Muscle of back (tissue), 11 donors: ENCODE data around the gene MON1B. TPM values are rescaled to one million over a fixed set of nuclear protein-coding genes. Genes with fewer than 3 reads are reported as not detected.
A peak's percentile ranks its signal among the peaks of the same experiment; 100 is the strongest.

Experiments used
- DNase-seq, 3 donors: peaks; one replicate each; pipeline versions ENCODE4 v3.0.0 to v3.0.0-alpha.2; 2013
- polyA plus RNA-seq, 10 donors: library from polyadenylated mRNA; unstranded; fragments of 120-200 nt; gene quantifications; one replicate each; pipeline ENCODE4 v1.2.1, GENCODE V29; 2013; ENCODE audit not compliant: insufficient read length in 10 of 10

MON1B gene
- polyA plus RNA-seq, 10 donors: 10.6 to 16.1 (median 12.7) TPM

DNA sequence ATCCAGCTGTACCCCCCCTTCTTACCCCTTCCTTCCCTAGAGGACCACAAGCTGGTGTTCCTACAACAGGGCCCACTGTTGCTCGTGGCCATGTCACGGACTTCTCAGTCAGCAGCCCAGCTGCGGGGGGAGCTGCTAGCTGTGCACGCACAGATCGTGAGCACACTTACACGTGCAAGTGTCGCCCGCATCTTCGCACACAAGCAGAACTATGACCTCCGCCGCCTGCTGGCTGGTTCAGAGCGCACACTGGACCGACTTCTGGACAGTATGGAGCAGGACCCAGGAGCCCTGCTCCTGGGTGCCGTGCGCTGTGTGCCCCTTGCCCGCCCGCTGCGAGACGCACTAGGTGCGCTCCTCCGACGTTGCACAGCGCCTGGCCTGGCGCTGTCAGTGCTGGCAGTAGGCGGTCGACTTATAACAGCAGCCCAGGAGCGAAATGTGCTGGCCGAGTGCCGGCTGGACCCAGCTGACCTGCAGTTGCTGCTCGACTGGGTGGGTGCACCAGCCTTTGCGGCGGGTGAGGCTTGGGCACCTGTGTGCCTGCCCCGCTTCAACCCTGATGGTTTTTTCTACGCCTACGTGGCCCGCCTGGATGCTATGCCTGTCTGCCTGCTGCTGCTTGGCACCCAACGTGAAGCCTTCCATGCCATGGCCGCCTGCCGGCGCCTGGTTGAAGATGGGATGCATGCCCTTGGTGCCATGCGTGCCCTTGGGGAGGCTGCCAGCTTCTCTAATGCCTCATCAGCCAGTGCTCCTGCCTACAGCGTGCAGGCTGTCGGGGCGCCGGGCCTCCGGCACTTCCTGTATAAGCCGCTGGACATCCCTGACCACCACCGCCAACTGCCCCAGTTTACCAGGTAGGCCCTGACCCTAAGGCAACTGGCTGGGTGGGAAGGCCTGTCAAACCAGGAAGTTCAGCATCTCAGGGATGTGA lies 3.6 kb downstream of the MON1B start:
- no peak for DNase-seq

DNA sequence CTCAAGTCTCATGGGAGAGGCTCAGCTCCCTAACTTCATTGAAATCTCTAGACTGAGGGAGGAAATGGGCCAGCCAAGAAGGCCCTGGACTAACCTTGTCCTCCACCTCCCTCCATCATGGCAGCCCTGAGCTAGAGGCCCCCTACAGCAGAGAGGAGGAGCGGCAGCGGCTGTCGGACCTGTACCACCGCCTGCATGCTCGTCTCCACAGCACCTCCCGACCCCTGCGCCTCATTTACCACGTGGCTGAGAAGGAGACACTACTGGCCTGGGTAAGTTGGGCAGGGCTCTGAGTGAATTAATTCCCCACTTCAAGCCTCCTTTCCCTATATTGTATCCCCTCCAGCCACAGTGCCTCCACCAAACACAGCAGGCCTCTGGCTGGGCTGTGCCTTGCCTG lies 4.4 kb downstream of the MON1B start:
- no peak for DNase-seq

DNA sequence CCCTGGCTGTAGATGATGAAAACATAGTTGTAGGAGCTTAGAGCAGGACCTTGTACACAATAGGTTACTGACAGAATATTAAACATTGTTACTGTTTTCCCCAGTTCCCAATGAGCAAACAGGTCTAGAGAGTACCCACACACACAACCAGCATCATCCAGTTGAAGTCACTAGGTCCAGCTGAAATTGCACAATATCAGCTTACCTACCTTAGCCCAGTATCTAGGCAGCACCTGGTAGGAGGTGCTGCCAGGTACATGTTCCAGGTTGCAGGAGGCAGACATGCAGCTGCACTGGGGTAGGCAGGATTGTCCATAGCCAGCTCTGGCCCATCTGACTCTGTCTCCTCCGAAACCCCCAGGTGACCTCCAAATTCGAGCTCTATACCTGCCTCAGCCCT lies 6.8 kb downstream of the MON1B start:
- DNase-seq: no peak

DNA sequence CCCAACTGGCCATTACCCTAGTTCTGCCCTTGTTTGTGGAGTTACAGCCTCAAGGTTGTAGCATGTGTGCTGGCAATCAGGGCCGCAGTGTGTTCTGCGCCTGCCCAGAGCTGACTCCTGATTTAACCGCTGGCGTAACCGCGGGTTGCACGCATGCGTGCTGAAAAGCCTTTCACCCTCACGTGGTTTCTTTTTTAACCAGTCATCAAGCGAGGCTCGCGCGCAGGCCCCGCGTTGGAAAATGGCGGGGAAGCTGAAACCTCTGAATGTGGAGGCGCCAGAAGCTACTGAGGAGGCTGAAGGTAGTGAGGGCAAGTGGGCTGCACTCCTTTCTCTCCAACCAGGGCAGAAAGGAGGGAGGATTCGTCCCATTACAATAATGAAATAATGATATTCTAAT lies 8.2 kb downstream of the MON1B start, which contains the start of gene SYCE1L:
TSS of gene SYCE1L (plus strand) at position 198 of the 400 bp plus-strand sequence. CDS start at position 242, 44 bp downstream.
- no peak for DNase-seq

GRCh38 chr16:77206533-77206932 lies 15.5 kb downstream of the MON1B start:
- DNase-seq: peak in 2 of 3 donors; percentile 15 to 44

GRCh38 chr16:77207030-77207429 lies 16.0 kb downstream of the MON1B start:
- DNase-seq: peak in 2 of 3 donors; percentile 11 to 41

DNA sequence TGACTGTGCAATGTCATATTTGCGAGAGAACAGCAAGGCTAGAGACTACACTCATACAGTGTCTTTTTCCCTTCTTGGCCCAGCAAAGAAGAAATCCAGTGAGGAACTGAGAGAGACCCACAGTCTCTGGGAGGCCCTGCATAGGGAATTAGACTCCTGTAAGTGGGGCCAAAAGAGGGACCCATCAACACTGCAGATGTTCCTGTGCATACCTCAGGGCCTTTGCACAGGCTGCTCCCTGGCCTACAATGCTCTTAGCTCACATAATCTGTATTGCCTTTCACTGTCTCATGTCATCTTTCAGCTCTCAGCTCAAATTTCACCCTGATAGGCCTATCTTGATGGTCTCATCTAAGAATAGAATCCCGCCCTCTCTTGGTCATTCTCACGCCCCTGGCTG lies 17.4 kb downstream of the MON1B start:
- no peak for DNase-seq

- DNase-seq: peak; percentile 57 to 91 (median 79)
These were observed 21.1 kb downstream of the MON1B start for GRCh38 chr16:77211880-77212740.

- peak; percentile 10 to 84 (median 58) for DNase-seq
These were observed 22.0 kb downstream of the MON1B start for GRCh38 chr16:77212741-77213541.

- DNase-seq: peak in 2 of 3 donors; percentile 30 to 86
These were observed 22.6 kb downstream of the MON1B start for GRCh38 chr16:77213542-77214106.

- no peak for DNase-seq
These were observed 23.6 kb downstream of the MON1B start for GRCh38 chr16:77214411-77215138.

GRCh38 chr16:77219437-77219836 lies 28.4 kb downstream of the MON1B start:
- DNase-seq: no peak

DNA sequence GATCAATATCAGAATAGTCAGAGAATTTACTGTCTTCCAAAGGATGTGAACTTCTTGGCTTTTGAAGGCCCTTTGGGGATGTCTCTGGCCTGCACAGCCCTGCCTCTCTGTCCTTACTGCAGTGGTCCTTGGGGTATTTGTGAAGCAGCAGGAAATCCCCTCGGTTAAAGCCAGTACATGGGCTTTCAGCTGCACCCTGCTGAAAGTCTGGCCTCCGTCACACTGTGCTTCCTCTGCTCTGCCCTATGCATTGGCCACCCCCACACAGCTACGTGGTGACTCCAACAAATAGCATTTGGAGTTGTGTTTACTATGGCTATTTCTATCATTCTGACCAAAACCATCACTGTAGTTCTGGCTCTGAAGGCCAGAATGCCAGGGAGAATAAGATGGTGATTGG lies 29.4 kb downstream of the MON1B start:
- no peak for DNase-seq

DNA sequence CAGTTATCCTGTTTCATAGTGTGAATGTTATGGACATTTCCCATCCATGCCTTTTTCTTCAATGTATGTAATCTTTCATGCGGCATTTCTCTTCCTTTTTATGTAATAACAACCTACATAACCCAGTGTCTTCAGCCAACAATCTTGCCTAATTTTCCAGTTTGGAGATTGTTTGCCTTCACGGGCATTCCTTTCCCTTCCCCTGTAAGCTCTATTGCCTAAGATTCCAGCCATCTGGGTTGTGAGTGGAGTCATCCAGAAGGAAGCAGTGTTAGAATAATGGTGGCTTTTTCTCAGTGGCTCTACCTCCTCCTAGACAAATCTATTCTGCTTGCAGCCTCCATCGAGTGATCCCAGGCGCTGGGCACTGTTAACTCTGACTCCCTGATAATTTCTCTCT lies 30.5 kb downstream of the MON1B start:
- DNase-seq: no peak

- no peak for DNase-seq
These were observed 32.2 kb downstream of the MON1B start for GRCh38 chr16:77223184-77223583.

DNA sequence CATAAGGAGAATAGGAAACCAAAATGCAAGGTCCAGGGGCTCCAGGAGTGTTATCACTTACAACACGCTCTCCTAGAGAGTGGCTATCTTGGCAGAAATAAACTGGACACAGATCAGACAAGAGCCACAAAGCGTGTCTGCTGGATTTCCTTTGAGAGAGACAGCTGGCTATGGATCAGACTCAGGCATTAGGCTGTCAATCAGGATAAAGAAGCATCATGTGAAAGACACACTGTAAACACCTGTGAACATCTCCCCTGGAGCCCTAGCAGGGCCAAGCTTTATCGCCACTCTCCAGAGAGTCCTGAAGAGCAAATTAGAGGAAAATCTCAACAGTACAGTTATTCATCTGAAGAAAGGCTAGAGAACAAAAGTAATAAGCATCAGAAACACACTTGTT lies 34.2 kb downstream of the MON1B start:
- DNase-seq: no peak

DNA sequence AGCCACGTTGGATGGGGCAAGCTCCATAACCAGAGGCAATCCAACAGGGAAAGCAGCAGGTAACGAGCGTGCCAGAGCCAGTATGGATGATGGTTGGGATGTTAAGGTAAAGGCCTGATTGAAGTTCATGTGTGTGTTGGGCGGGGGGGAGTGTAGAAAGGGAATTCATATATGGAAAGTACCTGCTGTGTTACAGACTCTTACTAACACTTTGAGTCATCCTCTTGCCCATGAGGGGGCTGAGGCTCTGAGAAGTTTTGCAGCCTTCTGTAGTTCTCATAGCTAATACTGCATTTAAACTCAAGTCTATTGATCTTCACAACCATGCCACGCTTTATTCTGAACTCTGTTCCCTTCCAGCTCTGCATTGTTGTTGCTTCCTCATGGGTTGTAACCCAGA lies 36.8 kb downstream of the MON1B start:
- DNase-seq: no peak

- no peak for DNase-seq
These were observed 40.1 kb downstream of the MON1B start for GRCh38 chr16:77231047-77231446.

DNA sequence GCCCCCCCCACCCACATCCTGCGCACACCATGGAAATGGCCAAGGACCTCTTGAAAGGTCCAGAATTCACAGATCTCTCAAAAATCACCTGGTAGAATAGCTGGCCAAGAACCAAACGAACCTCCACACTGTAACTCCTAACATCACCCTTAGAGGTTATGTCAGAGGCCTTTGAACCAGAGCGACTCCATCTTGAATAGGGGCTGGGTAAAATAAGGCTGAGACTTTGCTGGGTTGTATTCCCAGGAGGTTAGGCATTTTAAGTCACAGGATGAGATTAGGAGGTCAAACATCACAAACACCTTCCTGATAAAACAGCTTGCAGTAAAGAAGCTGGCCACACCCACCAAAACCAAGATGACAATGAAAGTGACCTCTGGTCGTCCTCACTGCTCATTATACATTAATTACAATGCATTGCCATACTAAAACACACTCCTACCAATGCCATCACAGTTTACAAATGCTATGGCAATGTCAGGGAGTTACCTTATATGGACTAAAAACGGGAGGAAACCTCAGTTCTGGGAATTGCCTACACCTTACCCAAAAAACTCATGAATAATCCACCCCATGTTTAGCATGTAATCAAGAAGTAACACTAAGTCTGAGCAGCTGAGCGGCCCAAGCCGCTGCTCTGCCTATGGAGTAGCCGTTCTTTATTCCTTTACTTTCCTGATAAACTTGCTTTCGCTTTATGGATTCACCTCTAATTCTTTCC lies 43.0 kb downstream of the MON1B start:
- no peak for DNase-seq

DNA sequence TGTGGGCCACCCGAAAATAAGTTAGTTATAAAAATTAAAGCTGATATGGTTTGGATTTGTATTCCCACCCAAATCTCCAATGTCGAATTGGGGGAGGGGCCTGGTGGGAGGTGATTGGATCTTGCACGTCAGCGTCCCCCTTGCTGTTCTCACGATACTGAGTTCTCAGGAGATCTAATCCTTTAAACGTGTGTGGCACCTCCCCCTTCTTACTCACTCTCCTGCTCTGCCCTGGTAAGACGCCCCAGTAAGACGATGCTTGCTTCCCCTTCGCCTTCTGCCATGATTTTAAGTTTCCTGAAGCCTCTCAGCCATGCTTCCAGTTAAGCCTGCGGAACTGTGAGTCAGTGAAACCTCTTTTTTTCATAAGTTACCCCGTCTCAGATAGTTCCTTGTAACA lies 43.6 kb downstream of the MON1B start:
- DNase-seq: no peak
